PC-3 (cell line): ENCODE data around the gene KCNQ1. TPM values are rescaled to one million over a fixed set of nuclear protein-coding genes. Genes with fewer than 3 reads are reported as not detected.

ENCODE experiments used
- ATAC-seq: fragments of 200-7000 bp; cut with Tn5 transposase; 2 replicates; pipeline ENCODE4 v1.9.1; 2020; ENCODE audit warnings: mild to moderate bottlenecking, moderate library complexity
- BruUV-seq: library from RNA; stranded (reverse); fragments of 400-500 nt; replicated peaks from 2 replicates; lab custom pipeline; 2021; lab: Mats Ljungman, UMichigan
- CTCF ChIA-PET: fragments of 300-600 bp; sonication (Branson Sonifier 250); formaldehyde crosslinking; loops from one replicate; lab custom pipeline; 2022; ENCODE audit warnings: antibody characterized with exemption; lab: Charles Lee
- POLR2A ChIA-PET: fragments of 300-600 bp; sonication (Branson Sonifier 250); formaldehyde crosslinking; loops from one replicate; lab custom pipeline; 2022; ENCODE audit warnings: antibody characterized with exemption; ENCODE audit not compliant: unreplicated experiment; lab: Charles Lee
- DNase-seq: peaks from one replicate; pipeline ENCODE4 v3.0.0-alpha.2; 2015
- H2AFZ ChIP-seq: fragments of 300-600 bp; sonication (generic); 2 replicates; pipeline ENCODE4 v1.6.0; 2016; ENCODE audit warnings: antibody characterized with exemption, low read length
- H3F3A ChIP-seq: fragments of 300-600 bp; sonication (generic); one replicate; pipeline ENCODE4 v1.6.0; 2017; ENCODE audit warnings: antibody characterized with exemption, low read length, control low read depth, mild to moderate bottlenecking; ENCODE audit not compliant: unreplicated experiment
- H3K27ac ChIP-seq: fragments of 300-600 bp; sonication (generic); 2 replicates; pipeline ENCODE4 v1.5.1; 2016; ENCODE audit warnings: mild to moderate bottlenecking, low read length
- H3K27me3 ChIP-seq: fragments of 300-600 bp; sonication (generic); 2 replicates; pipeline ENCODE4 v1.6.1; 2016; ENCODE audit warnings: low read length, mixed read lengths
- H3K36me3 ChIP-seq: fragments of 300-600 bp; sonication (generic); 2 replicates; pipeline ENCODE4 v1.6.1; 2016; ENCODE audit warnings: low read depth, mixed run types, low read length, mixed read lengths
- H3K4me1 ChIP-seq: fragments of 300-600 bp; sonication (generic); 2 replicates; pipeline ENCODE4 v1.5.1; 2016; ENCODE audit warnings: low read length; ENCODE audit not compliant: insufficient read depth
- H3K4me2 ChIP-seq: fragments of 300-600 bp; sonication (generic); 2 replicates; pipeline ENCODE4 v1.6.0; 2016; ENCODE audit warnings: low read length
- H3K4me3 ChIP-seq: fragments of 300-600 bp; sonication (generic); 2 replicates; pipeline ENCODE4 v1.5.1; 2016; ENCODE audit warnings: mild to moderate bottlenecking, low read length, mixed read lengths
- H3K79me2 ChIP-seq: fragments of 300-600 bp; sonication (generic); 2 replicates; pipeline ENCODE4 v1.6.1; 2017; ENCODE audit warnings: low read length, mixed read lengths
- H3K9ac ChIP-seq: fragments of 300-600 bp; sonication (generic); 2 replicates; pipeline ENCODE4 v1.6.0; 2016; ENCODE audit warnings: mild to moderate bottlenecking, low read length
- H3K9me2 ChIP-seq: fragments of 300-600 bp; sonication (generic); replicated peaks from 2 replicates; pipeline ENCODE4 v1.6.1; 2016; ENCODE audit warnings: mixed run types, low read length, mixed read lengths
- H3K9me3 ChIP-seq: fragments of 300-600 bp; sonication (generic); 2 replicates; pipeline ENCODE4 v1.6.1; 2016; ENCODE audit warnings: low read length, mixed read lengths
- H4K20me1 ChIP-seq: fragments of 300-600 bp; sonication (generic); 2 replicates; pipeline ENCODE4 v1.6.1; 2016; ENCODE audit warnings: low read length, mixed read lengths
- CTCF ChIP-seq: fragments of 300-600 bp; sonication (generic); conservative IDR thresholded peaks from 2 replicates; pipeline ENCODE4 v1.5.1; 2017; ENCODE audit warnings: antibody characterized with exemption, low read depth, mild to moderate bottlenecking, low read length
- EZH2 ChIP-seq: fragments of 300-600 bp; sonication (generic); IDR thresholded peaks from one replicate; pipeline ENCODE4 v1.6.1; 2017; ENCODE audit warnings: antibody characterized with exemption, mild to moderate bottlenecking, low read length; ENCODE audit not compliant: unreplicated experiment
- EZH2phosphoT487 ChIP-seq: fragments of 300-600 bp; sonication (generic); IDR thresholded peaks from 2 replicates; pipeline ENCODE4 v1.6.1; 2018; ENCODE audit warnings: mild to moderate bottlenecking, antibody characterized with exemption, low read length, borderline replicate concordance
- intact Hi-C: fragments of 100-400 bp; cut with micrococcal nuclease; formaldehyde crosslinking; loops from 2 replicates; pipeline ENCODE4 v1.9.0; 2023
- total RNA-seq: library from RNA; depleted of rRNA; stranded (reverse); fragments of >200 nt; gene quantifications from 2 replicates; pipeline ENCODE4 v1.2.3, GENCODE V29; 2014

KCNQ1 gene
- total RNA-seq, 1 experiment from 2014 or later = 0.40 TPM

GRCh38 chr11:2535673-2536439 is 91.0 kb downstream of the KCNQ1 start:
- Histone ChIP-seq H3K4me3 (no peak overlapping the region), H3K9ac (no peak overlapping the region), H3K4me2 (no peak overlapping the region), H3F3A (no peaks in the 10 kb centered on the region), H3K9me3 (no peaks in the 10 kb centered on the region), H3K27me3 (no peaks in the 10 kb centered on the region), H3K27ac (no peak overlapping the region), H3K4me1 (peaks cover 20% of the 10 kb centered on the region), H3K36me3 (no peaks in the 10 kb centered on the region; the same call in 1 of the 2 replicates), H4K20me1 (no peaks in the 10 kb centered on the region), H3K79me2 (no peaks in the 10 kb centered on the region), H3K9me2 (no peaks in the 10 kb centered on the region), H2AFZ (no peak overlapping the region)
- POLR2A ChIA-PET = no interaction called here
- CTCF ChIA-PET = no interaction called here
- TF ChIP-seq CTCF (no peak), EZH2 (no peak), EZH2phosphoT487 (no peak)
- DNase-seq (no peak), ATAC-seq (no peak)
- no TSS peak for BruUV-seq
- intact Hi-C loops = no loop called here

GRCh38 chr11:2536440-2536989 is 91.7 kb downstream of the KCNQ1 start:
- no TSS peak for BruUV-seq
- no peaks in the 10 kb centered on the region for H3K27me3 ChIP-seq
- no peak overlapping the region for H3K9ac ChIP-seq
- no peaks in the 10 kb centered on the region for H3F3A ChIP-seq
- no peaks in the 10 kb centered on the region; the same call in 1 of the 2 replicates for H3K36me3 ChIP-seq
- no peaks in the 10 kb centered on the region for H3K79me2 ChIP-seq
- H3K4me2 ChIP-seq = no peak overlapping the region
- CTCF ChIA-PET = no interaction called here
- intact Hi-C loops = no loop called here
- no peaks in the 10 kb centered on the region for H4K20me1 ChIP-seq
- no peak overlapping the region for H2AFZ ChIP-seq
- H3K27ac ChIP-seq = no peak overlapping the region
- DNase-seq = no peak
- no peak overlapping the region for H3K4me3 ChIP-seq
- ATAC-seq = no peak
- no peaks in the 10 kb centered on the region for H3K9me2 ChIP-seq
- POLR2A ChIA-PET = no interaction called here
- no peaks in the 10 kb centered on the region for H3K9me3 ChIP-seq
- H3K4me1 ChIP-seq = peaks cover 20% of the 10 kb centered on the region
- TF ChIP-seq EZH2 (no peak), CTCF (no peak), EZH2phosphoT487 (no peak)

- no peak overlapping the region for H3K4me3 ChIP-seq
- H3F3A ChIP-seq = no peaks in the 10 kb centered on the region
- ATAC-seq (no peak), DNase-seq (no peak)
- no peaks in the 10 kb centered on the region; the same call in 1 of the 2 replicates for H3K36me3 ChIP-seq
- H3K27me3 ChIP-seq = no peaks in the 10 kb centered on the region
- intact Hi-C loops = no loop called here
- H3K79me2 ChIP-seq = no peaks in the 10 kb centered on the region
- no peak overlapping the region for H3K27ac ChIP-seq
- BruUV-seq = no TSS peak
- H3K9me3 ChIP-seq = no peaks in the 10 kb centered on the region
- TF ChIP-seq CTCF (no peak), EZH2 (no peak), EZH2phosphoT487 (no peak)
- H3K4me1 ChIP-seq = peaks cover 20% of the 10 kb centered on the region
- H3K9ac ChIP-seq = no peak overlapping the region
- POLR2A ChIA-PET = no interaction called here
- CTCF ChIA-PET = no interaction called here
- H3K4me2 ChIP-seq = no peak overlapping the region
- H2AFZ ChIP-seq = no peak overlapping the region
- H3K9me2 ChIP-seq = no peaks in the 10 kb centered on the region
- H4K20me1 ChIP-seq = no peaks in the 10 kb centered on the region
Observed at GRCh38 chr11:2537010-2537705, 92.3 kb downstream of the KCNQ1 start.
